ENCODE results near the gene NUP37. TPM values are rescaled to one million over a fixed set of nuclear protein-coding genes. Genes with fewer than 3 reads are reported as not detected.
"Not testable (repeated sequence)": the region's sequence is repeated elsewhere in the genome, so short reads cannot be mapped to it uniquely, and the experiment has no call there.

NUP37 gene
- total RNA-seq, 1 experiment from 2014 or later = 77.5 TPM

DNA sequence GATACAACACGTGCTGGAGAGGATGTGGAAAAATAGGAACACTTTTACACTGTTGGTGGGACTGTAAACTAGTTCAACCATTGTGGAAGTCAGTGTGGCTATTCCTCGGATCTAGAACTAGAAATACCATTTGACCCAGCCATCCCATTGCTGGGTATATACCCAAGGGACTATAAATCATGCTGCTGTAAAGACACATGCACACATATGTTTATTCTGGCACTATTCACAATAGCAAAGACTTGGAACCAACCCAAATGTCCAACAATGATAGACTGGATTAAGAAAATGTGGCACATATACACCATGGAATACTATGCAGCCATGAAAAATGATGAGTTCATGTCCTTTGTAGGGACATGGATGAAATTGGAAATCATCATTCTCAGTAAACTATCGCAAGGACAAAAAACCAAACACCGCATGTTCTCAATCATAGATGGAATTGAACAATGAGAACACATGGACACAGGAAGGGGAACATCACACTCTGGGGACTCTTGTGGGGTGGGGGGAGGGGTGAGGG lies 27.2 kb upstream of the NUP37 start:
- H3K4me2 ChIP-seq (ENCODE audit: low read length); H3K9me2 ChIP-seq (ENCODE audit: insufficient read depth); H3K9me3 ChIP-seq (ENCODE audit: control insufficient read depth in 1 of 2, insufficient read depth in 1 of 2, low read depth in 1 of 2, low read length in 2 of 2); DNase-seq (ENCODE audit: low read depth, low spot score); H3K27me3 ChIP-seq (ENCODE audit: insufficient read depth, low read length); CTCF ChIA-PET; POLR2A ChIA-PET; intact Hi-C loops (cut with micrococcal nuclease); RAD21 ChIA-PET (ENCODE audit: low non-redundant PET in 1 of 2, low total read pairs in 2 of 2, uncharacterized antibody in 2 of 2, unreplicated experiment in 2 of 2); H3K27ac ChIP-seq (ENCODE audit: low read depth, low read length); H3K4me1 ChIP-seq (ENCODE audit: control insufficient read depth in 1 of 2, insufficient read depth in 2 of 2, low read length in 2 of 2); H3K36me3 ChIP-seq (ENCODE audit: control insufficient read depth in 1 of 2, insufficient read depth in 2 of 2, low read length in 2 of 2); H4K20me1 ChIP-seq (ENCODE audit: insufficient read depth); ATAC-seq; H3K4me3 ChIP-seq (replicated peaks in 1 of 2; ENCODE audit: low read depth in 1 of 2, low read length in 2 of 2); H2AFZ ChIP-seq (ENCODE audit: low read depth, low read length, poor library complexity, severe bottlenecking); BruUV-seq (replicated peaks); H3K9ac ChIP-seq (ENCODE audit: low read length): not testable (repeated sequence)
- peaks cover 17% of the 10 kb centered on the region for H3K79me2 ChIP-seq (ENCODE audit: insufficient read depth, low read length)

- POLR2A ChIA-PET = no interaction called here
Observed at GRCh38 chr12:102144221-102144620, 24.3 kb upstream of the NUP37 start.

DNA sequence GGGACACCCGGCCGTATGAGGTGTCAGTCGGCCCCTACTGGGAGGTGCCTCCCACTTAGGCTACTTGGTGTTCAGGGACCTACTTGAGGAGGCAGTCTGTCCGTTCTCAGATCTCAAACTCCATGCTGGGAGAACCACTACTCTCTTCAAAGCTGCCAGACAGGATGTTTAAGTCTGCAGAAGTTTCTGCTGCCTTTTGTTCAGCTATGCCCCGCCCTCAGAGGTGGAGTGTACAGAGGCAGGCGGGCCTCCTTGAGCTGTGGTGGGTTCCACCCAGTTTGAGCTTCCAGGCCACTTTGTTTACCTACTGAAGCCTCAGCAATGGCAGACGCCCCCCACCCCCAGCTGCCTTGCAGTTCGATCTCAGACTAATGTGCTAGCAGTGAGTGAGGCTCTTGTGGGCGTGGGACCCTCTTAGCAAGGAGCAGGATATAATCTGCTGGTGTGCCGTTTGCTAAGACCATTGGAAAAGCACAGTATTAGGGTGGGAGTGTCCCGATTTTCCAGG lies 23.0 kb upstream of the NUP37 start:
- H3K27me3 ChIP-seq (ENCODE audit: insufficient read depth, low read length); H3K4me3 ChIP-seq (replicated peaks in 1 of 2; ENCODE audit: low read depth in 1 of 2, low read length in 2 of 2); BruUV-seq (replicated peaks); CTCF ChIA-PET; H4K20me1 ChIP-seq (ENCODE audit: insufficient read depth); DNase-seq (ENCODE audit: low read depth, low spot score); RAD21 ChIA-PET (ENCODE audit: low non-redundant PET in 1 of 2, low total read pairs in 2 of 2, uncharacterized antibody in 2 of 2, unreplicated experiment in 2 of 2); H3K9ac ChIP-seq (ENCODE audit: low read length); H3K36me3 ChIP-seq (ENCODE audit: control insufficient read depth in 1 of 2, insufficient read depth in 2 of 2, low read length in 2 of 2); H2AFZ ChIP-seq (ENCODE audit: low read depth, low read length, poor library complexity, severe bottlenecking); ATAC-seq; H3K9me3 ChIP-seq (ENCODE audit: control insufficient read depth in 1 of 2, insufficient read depth in 1 of 2, low read depth in 1 of 2, low read length in 2 of 2); H3K4me2 ChIP-seq (ENCODE audit: low read length); H3K9me2 ChIP-seq (ENCODE audit: insufficient read depth); H3K4me1 ChIP-seq (ENCODE audit: control insufficient read depth in 1 of 2, insufficient read depth in 2 of 2, low read length in 2 of 2); POLR2A ChIA-PET; intact Hi-C loops (cut with micrococcal nuclease); H3K27ac ChIP-seq (ENCODE audit: low read depth, low read length): not testable (repeated sequence)
- H3K79me2 ChIP-seq (ENCODE audit: insufficient read depth, low read length) = peaks cover 14% of the 10 kb centered on the region; the same call in 1 of the 2 replicates

More at GRCh38 chr12:102144221-102144620, 24.3 kb upstream of the NUP37 start:
- H3K9me3 ChIP-seq (ENCODE audit: control insufficient read depth in 1 of 2, insufficient read depth in 1 of 2, low read depth in 1 of 2, low read length in 2 of 2) = no peaks in the 10 kb centered on the region
- intact Hi-C loops (cut with micrococcal nuclease) = no loop called here
- RAD21 ChIA-PET (ENCODE audit: low non-redundant PET in 1 of 2, low total read pairs in 2 of 2, uncharacterized antibody in 2 of 2, unreplicated experiment in 2 of 2) = no interaction called here
- H3K36me3 ChIP-seq (ENCODE audit: control insufficient read depth in 1 of 2, insufficient read depth in 2 of 2, low read length in 2 of 2) = 0 out of 4 replicates have a peak, but pooled peaks cover 0 to 5% of the 10 kb centered on the region in 2 experiments
- H3K79me2 ChIP-seq (ENCODE audit: insufficient read depth, low read length) = peaks cover 17% of the 10 kb centered on the region
- no peak overlapping the region for H3K9ac ChIP-seq (ENCODE audit: low read length)
- DNase-seq (ENCODE audit: low read depth, low spot score) (no peak), ATAC-seq (no peak)
- H3K4me2 ChIP-seq (ENCODE audit: low read length) = no peak overlapping the region
- no peaks in the 10 kb centered on the region for H4K20me1 ChIP-seq (ENCODE audit: insufficient read depth)
- H3K9me2 ChIP-seq (ENCODE audit: insufficient read depth) = no peaks in the 10 kb centered on the region
- CTCF ChIA-PET = no interaction called here
- TF ChIP-seq POLR2A (IDR thresholded peaks at IDR 0.05; ENCODE audit: borderline replicate concordance, extremely low read depth, insufficient read depth, insufficient read length) = no peak
- no peak for TF ChIP-seq ZFX (IDR thresholded peaks at IDR 0.05)
- TF ChIP-seq SRF (IDR thresholded peaks at IDR 0.05; ENCODE audit: low read depth) = no peak
- TF ChIP-seq EGR1 (IDR thresholded peaks at IDR 0.05; ENCODE audit: low read depth) = no peak
- no peak for TF ChIP-seq SIN3A (IDR thresholded peaks at IDR 0.05; ENCODE audit: low read depth)
- no peak for TF ChIP-seq ATF3 (IDR thresholded peaks at IDR 0.05)
- no peak for TF ChIP-seq JUND (IDR thresholded peaks at IDR 0.05)
- TF ChIP-seq ZNF274 (IDR thresholded peaks at IDR 0.05; ENCODE audit: low read depth, low read length) = no peak
- H3K27ac ChIP-seq (ENCODE audit: low read depth, low read length) = no peak overlapping the region
- no peaks in the 10 kb centered on the region for H3K4me1 ChIP-seq (ENCODE audit: control insufficient read depth in 1 of 2, insufficient read depth in 2 of 2, low read length in 2 of 2)
- no peaks in the 10 kb centered on the region for H3K27me3 ChIP-seq (ENCODE audit: insufficient read depth, low read length)
- H3K4me3 ChIP-seq (replicated peaks in 1 of 2; ENCODE audit: low read depth in 1 of 2, low read length in 2 of 2) = no peak overlapping the region
- no peak overlapping the region for H2AFZ ChIP-seq (ENCODE audit: low read depth, low read length, poor library complexity, severe bottlenecking)
- BruUV-seq (replicated peaks) = no TSS peak

GRCh38 chr12:102137619-102138018 lies 17.7 kb upstream of the NUP37 start:
- RAD21 ChIA-PET (ENCODE audit: low non-redundant PET in 1 of 2, low total read pairs in 2 of 2, uncharacterized antibody in 2 of 2, unreplicated experiment in 2 of 2); H3K27ac ChIP-seq (ENCODE audit: low read depth, low read length); BruUV-seq (replicated peaks); H3K27me3 ChIP-seq (ENCODE audit: insufficient read depth, low read length); H3K4me2 ChIP-seq (ENCODE audit: low read length); intact Hi-C loops (cut with micrococcal nuclease); H3K9ac ChIP-seq (ENCODE audit: low read length); H3K9me2 ChIP-seq (ENCODE audit: insufficient read depth); ATAC-seq; DNase-seq (ENCODE audit: low read depth, low spot score); CTCF ChIA-PET; POLR2A ChIA-PET; H3K9me3 ChIP-seq (ENCODE audit: control insufficient read depth in 1 of 2, insufficient read depth in 1 of 2, low read depth in 1 of 2, low read length in 2 of 2); H3K4me1 ChIP-seq (ENCODE audit: control insufficient read depth in 1 of 2, insufficient read depth in 2 of 2, low read length in 2 of 2); H4K20me1 ChIP-seq (ENCODE audit: insufficient read depth); H2AFZ ChIP-seq (ENCODE audit: low read depth, low read length, poor library complexity, severe bottlenecking); H3K4me3 ChIP-seq (replicated peaks in 1 of 2; ENCODE audit: low read depth in 1 of 2, low read length in 2 of 2); H3K36me3 ChIP-seq (ENCODE audit: control insufficient read depth in 1 of 2, insufficient read depth in 2 of 2, low read length in 2 of 2); H3K79me2 ChIP-seq (ENCODE audit: insufficient read depth, low read length): not testable (repeated sequence)

All from HCT116 (cell line).